Measurements from ENCODE around the gene FXYD5.

The FXYD5 gene

GRCh38 chr19:35217649-35217990 lies 63.1 kb downstream of the FXYD5 start:
- no peak for DNase-seq

- no peak for DNase-seq
Measured at GRCh38 chr19:35219008-35219407, 64.5 kb downstream of the FXYD5 start.
